Caki2 (cell line): Measurements from ENCODE around the gene CLCN4. TPM values are rescaled to one million over a fixed set of nuclear protein-coding genes. Genes with fewer than 3 reads are reported as not detected.

Experiments
- DNase-seq: peaks from one replicate; pipeline ENCODE4 v3.0.0-alpha.2; 2015; ENCODE audit warnings: low read depth
- in situ Hi-C: cut with HindIII; loops from 2 replicates; pipeline ENCODE4 v1.10.0; 2016; ENCODE audit warnings: low sequenced_read_pairs, low pct_unique_long_range_greater_than_20kb, mixed read lengths
- total RNA-seq: library from RNA; depleted of rRNA; stranded (reverse); fragments of >200 nt; shearing (Covaris generic); gene quantifications from 2 replicates; pipeline ENCODE4 v1.2.3, GENCODE V29; 2014; ENCODE audit warnings: low replicate concordance

CLCN4 gene
- total RNA-seq, 1 experiment from 2014 or later, result 3.4 TPM

- DNase-seq, result no peak
- in situ Hi-C loops, result loop anchor here (25.0 kb wide), 1 partner anchor 908 kb away; no protein-coding TSS in a partner anchor
Observed at GRCh38 chrX:10178866-10179463, 22.2 kb downstream of the CLCN4 start.

- DNase-seq, result no peak
- in situ Hi-C loops, result loop anchor here (25.0 kb wide), 1 partner anchor 904 kb away; no protein-coding TSS in a partner anchor
Observed at GRCh38 chrX:10183760-10184159, 27.0 kb downstream of the CLCN4 start.

- in situ Hi-C loops, result loop anchor here (25.0 kb wide), 1 partner anchor 903 kb away; no protein-coding TSS in a partner anchor
Observed at GRCh38 chrX:10184411-10184810, 27.6 kb downstream of the CLCN4 start.

GRCh38 chrX:10186355-10186754 is 29.6 kb downstream of the CLCN4 start:
- no peak for DNase-seq
- in situ Hi-C loops, result loop anchor here (25.0 kb wide), 1 partner anchor 901 kb away; no protein-coding TSS in a partner anchor

More at GRCh38 chrX:10184411-10184810, 27.6 kb downstream of the CLCN4 start:
- DNase-seq, result no peak

GRCh38 chrX:10187421-10187820 is 30.6 kb downstream of the CLCN4 start:
- in situ Hi-C loops, result loop anchor here (25.0 kb wide), 1 partner anchor 900 kb away; no protein-coding TSS in a partner anchor
- no peak for DNase-seq

GRCh38 chrX:10189317-10190268 is 32.8 kb downstream of the CLCN4 start:
- in situ Hi-C loops, result loop anchor here (25.0 kb wide), 1 partner anchor 898 kb away; no protein-coding TSS in a partner anchor
- DNase-seq, result peak; percentile 62

GRCh38 chrX:10190367-10190766 is 33.6 kb downstream of the CLCN4 start:
- in situ Hi-C loops, result loop anchor here (25.0 kb wide), 1 partner anchor 897 kb away; no protein-coding TSS in a partner anchor
- peak; percentile 45 for DNase-seq

- no peak for DNase-seq
- in situ Hi-C loops, result loop anchor here (25.0 kb wide), 1 partner anchor 894 kb away; no protein-coding TSS in a partner anchor
Observed at GRCh38 chrX:10193587-10193986, 36.8 kb downstream of the CLCN4 start.

GRCh38 chrX:10195425-10195824 is 38.6 kb downstream of the CLCN4 start:
- DNase-seq, result no peak
- in situ Hi-C loops, result loop anchor here (25.0 kb wide), 1 partner anchor 892 kb away; no protein-coding TSS in a partner anchor

- no peak for DNase-seq
- in situ Hi-C loops, result loop anchor here (25.0 kb wide), 1 partner anchor 891 kb away; no protein-coding TSS in a partner anchor
Observed at GRCh38 chrX:10195947-10196346, 39.2 kb downstream of the CLCN4 start.

GRCh38 chrX:10197279-10198210 is 40.8 kb downstream of the CLCN4 start:
- DNase-seq, result no peak
- in situ Hi-C loops, result loop anchor here (25.0 kb wide), 1 partner anchor 890 kb away; no protein-coding TSS in a partner anchor

- in situ Hi-C loops, result loop anchor here (25.0 kb wide), 1 partner anchor 889 kb away; no protein-coding TSS in a partner anchor
- no peak for DNase-seq
Observed at GRCh38 chrX:10198254-10198653, 41.5 kb downstream of the CLCN4 start.

- in situ Hi-C loops, result loop anchor here (25.0 kb wide), 1 partner anchor 888 kb away; no protein-coding TSS in a partner anchor
- no peak for DNase-seq
Observed at GRCh38 chrX:10199212-10199611, 42.4 kb downstream of the CLCN4 start.

- DNase-seq, result no peak
- in situ Hi-C loops, result no loop called here
Observed at GRCh38 chrX:10203617-10204016, 46.8 kb downstream of the CLCN4 start.

GRCh38 chrX:10206317-10206716 is 49.5 kb downstream of the CLCN4 start:
- no peak for DNase-seq
- in situ Hi-C loops, result no loop called here

GRCh38 chrX:10208281-10208856 is 51.6 kb downstream of the CLCN4 start:
- in situ Hi-C loops, result no loop called here
- DNase-seq, result no peak

GRCh38 chrX:10208953-10209352 is 52.2 kb downstream of the CLCN4 start:
- in situ Hi-C loops, result no loop called here
- no peak for DNase-seq
